Hindlimb muscle (tissue), 1 donor: Measurements from ENCODE around the gene ARHGAP26. TPM values are rescaled to one million over a fixed set of nuclear protein-coding genes. Genes with fewer than 3 reads are reported as not detected.
"Not testable (repeated sequence)": the region's sequence is repeated elsewhere in the genome, so short reads cannot be mapped to it uniquely, and the experiment has no call there.

Experiments used
- DNase-seq: peaks from one replicate; pipeline ENCODE4 v3.0.0-alpha.2; 2013
- polyA plus RNA-seq: library from polyadenylated mRNA; unstranded; fragments of 120-200 nt; gene quantifications from one replicate; pipeline ENCODE4 v1.2.1, GENCODE V29; 2013; ENCODE audit not compliant: insufficient read length

The ARHGAP26 gene
- polyA plus RNA-seq, 1 donor: 13.8 TPM

GRCh38 chr5:142998316-142999020, 228.3 kb downstream of the ARHGAP26 start:
- DNase-seq: no peak

- DNase-seq: not testable (repeated sequence)
These were observed 230.4 kb downstream of the ARHGAP26 start for GRCh38 chr5:143000551-143000950.

GRCh38 chr5:143001764-143002351, 231.7 kb downstream of the ARHGAP26 start:
- no peak for DNase-seq

GRCh38 chr5:143002459-143003327, 232.5 kb downstream of the ARHGAP26 start:
- DNase-seq: no peak

GRCh38 chr5:143003328-143003636, 233.1 kb downstream of the ARHGAP26 start:
- no peak for DNase-seq

- no peak for DNase-seq
These were observed 234.4 kb downstream of the ARHGAP26 start for GRCh38 chr5:143004361-143005145.

- DNase-seq: no peak
These were observed 236.3 kb downstream of the ARHGAP26 start for GRCh38 chr5:143006501-143006900.

GRCh38 chr5:143008032-143008431, 237.9 kb downstream of the ARHGAP26 start:
- no peak for DNase-seq

- no peak for DNase-seq
These were observed 238.8 kb downstream of the ARHGAP26 start for GRCh38 chr5:143008809-143009521.

GRCh38 chr5:143010351-143010750, 240.2 kb downstream of the ARHGAP26 start:
- DNase-seq: no peak

GRCh38 chr5:143011585-143011984, 241.4 kb downstream of the ARHGAP26 start:
- no peak for DNase-seq

GRCh38 chr5:143013176-143013891, 243.2 kb downstream of the ARHGAP26 start:
- DNase-seq: no peak

GRCh38 chr5:143014017-143014651, 244.0 kb downstream of the ARHGAP26 start:
- DNase-seq: no peak

GRCh38 chr5:143016777-143017516, 246.8 kb downstream of the ARHGAP26 start:
- no peak for DNase-seq

GRCh38 chr5:143017541-143017940, 247.4 kb downstream of the ARHGAP26 start:
- no peak for DNase-seq

GRCh38 chr5:143017992-143018391, 247.8 kb downstream of the ARHGAP26 start:
- DNase-seq: no peak

GRCh38 chr5:143019157-143019556, 249.0 kb downstream of the ARHGAP26 start:
- DNase-seq: no peak

- DNase-seq: no peak
These were observed 249.7 kb downstream of the ARHGAP26 start for GRCh38 chr5:143019614-143020515.

- no peak for DNase-seq
These were observed 251.4 kb downstream of the ARHGAP26 start for GRCh38 chr5:143021595-143021994.
